ENCODE results near the gene NFATC1.

GRCh38 chr18:79495591-79496071 lies 99.9 kb downstream of the NFATC1 start:
- no peak for TF ChIP-seq ZFX (IDR thresholded peaks at IDR 0.05)
- TF ChIP-seq, protein P1, sequence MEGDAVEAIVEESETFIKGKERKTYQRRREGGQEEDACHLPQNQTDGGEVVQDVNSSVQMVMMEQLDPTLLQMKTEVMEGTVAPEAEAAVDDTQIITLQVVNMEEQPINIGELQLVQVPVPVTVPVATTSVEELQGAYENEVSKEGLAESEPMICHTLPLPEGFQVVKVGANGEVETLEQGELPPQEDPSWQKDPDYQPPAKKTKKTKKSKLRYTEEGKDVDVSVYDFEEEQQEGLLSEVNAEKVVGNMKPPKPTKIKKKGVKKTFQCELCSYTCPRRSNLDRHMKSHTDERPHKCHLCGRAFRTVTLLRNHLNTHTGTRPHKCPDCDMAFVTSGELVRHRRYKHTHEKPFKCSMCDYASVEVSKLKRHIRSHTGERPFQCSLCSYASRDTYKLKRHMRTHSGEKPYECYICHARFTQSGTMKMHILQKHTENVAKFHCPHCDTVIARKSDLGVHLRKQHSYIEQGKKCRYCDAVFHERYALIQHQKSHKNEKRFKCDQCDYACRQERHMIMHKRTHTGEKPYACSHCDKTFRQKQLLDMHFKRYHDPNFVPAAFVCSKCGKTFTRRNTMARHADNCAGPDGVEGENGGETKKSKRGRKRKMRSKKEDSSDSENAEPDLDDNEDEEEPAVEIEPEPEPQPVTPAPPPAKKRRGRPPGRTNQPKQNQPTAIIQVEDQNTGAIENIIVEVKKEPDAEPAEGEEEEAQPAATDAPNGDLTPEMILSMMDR (conservative IDR thresholded peaks at IDR 0.05), result no peak

All from C4-2B (cell line).